NT2/D1 (cell line): ENCODE data around the gene GP1BB.
"Not testable (repeated sequence)": the region's sequence is repeated elsewhere in the genome, so short reads cannot be mapped to it uniquely, and the experiment has no call there.

ENCODE experiments used
- DNase-seq: peaks from one replicate; pipeline ENCODE4 v3.0.0-alpha.2; 2011; ENCODE audit warnings: low read depth, low spot score
- H3K27me3 ChIP-seq: 2 replicates; pipeline ENCODE4 v1.6.0; 2011; ENCODE audit warnings: mild to moderate bottlenecking; ENCODE audit not compliant: insufficient read length, insufficient read depth
- H3K36me3 ChIP-seq: 2 replicates; pipeline ENCODE4 v1.6.1; 2011; ENCODE audit warnings: mild to moderate bottlenecking, low read length, mixed read lengths; ENCODE audit not compliant: insufficient read depth, insufficient read length
- H3K4me1 ChIP-seq: 2 replicates; pipeline ENCODE4 v1.5.1; 2011; ENCODE audit not compliant: insufficient read depth, insufficient read length
- H3K4me3 ChIP-seq: 2 replicates; pipeline ENCODE4 v1.5.1; 2011; ENCODE audit warnings: low read depth; ENCODE audit not compliant: insufficient read length
- H3K9ac ChIP-seq: 2 replicates; pipeline ENCODE4 v1.6.0; 2011; ENCODE audit warnings: low read depth; ENCODE audit not compliant: insufficient read length
- H3K9me3 ChIP-seq: 2 replicates; pipeline ENCODE4 v1.5.1; 2011; ENCODE audit warnings: mild to moderate bottlenecking, low read length; ENCODE audit not compliant: insufficient read depth
- SUZ12 ChIP-seq: IDR thresholded peaks from 2 replicates; pipeline ENCODE4 v1.6.1; 2011; ENCODE audit not compliant: insufficient read length, insufficient read depth; ENCODE audit errors: extremely low read depth
- YY1 ChIP-seq: IDR thresholded peaks from 2 replicates; pipeline ENCODE4 v1.6.1; 2011; ENCODE audit not compliant: insufficient read length, insufficient read depth
- ZNF274 ChIP-seq: IDR thresholded peaks from 2 replicates; pipeline ENCODE4 v1.6.1; 2011; ENCODE audit warnings: mild to moderate bottlenecking, low read depth, low read length

The GP1BB gene

GRCh38 chr22:19720999-19721329, 2.4 kb upstream of the GP1BB start:
- no peak overlapping the region for H3K9ac ChIP-seq
- H3K9me3 ChIP-seq, result peaks cover 17% of the 10 kb centered on the region; the same call in 1 of the 2 replicates
- no peak overlapping the region for H3K4me3 ChIP-seq
- TF ChIP-seq ZNF274 (no peak), SUZ12 (no peak), YY1 (no peak)
- no peak for DNase-seq
- peaks cover 16% of the 10 kb centered on the region for H3K4me1 ChIP-seq
- peaks cover 17% of the 10 kb centered on the region for H3K36me3 ChIP-seq
- H3K27me3 ChIP-seq, result peaks cover 69% of the 10 kb centered on the region

GRCh38 chr22:19721330-19722177, 1.8 kb upstream of the GP1BB start:
- peaks cover 16% of the 10 kb centered on the region for H3K4me1 ChIP-seq
- no peak overlapping the region for H3K4me3 ChIP-seq
- no peak overlapping the region for H3K9ac ChIP-seq
- peaks cover 17% of the 10 kb centered on the region; the same call in 1 of the 2 replicates for H3K9me3 ChIP-seq
- no peak for DNase-seq
- peaks cover 63% of the 10 kb centered on the region for H3K27me3 ChIP-seq
- no peak for TF ChIP-seq YY1
- no peak for TF ChIP-seq ZNF274
- TF ChIP-seq SUZ12, result no peak
- H3K36me3 ChIP-seq, result peaks cover 17% of the 10 kb centered on the region

- H3K36me3 ChIP-seq, result peaks cover 17% of the 10 kb centered on the region
- H3K4me1 ChIP-seq, result peaks cover 11% of the 10 kb centered on the region
- peaks cover 17% of the 10 kb centered on the region; the same call in 1 of the 2 replicates for H3K9me3 ChIP-seq
- no peak for DNase-seq
- peaks cover 63% of the 10 kb centered on the region for H3K27me3 ChIP-seq
- H3K4me3 ChIP-seq, result no peak overlapping the region
- no peak for TF ChIP-seq SUZ12
- no peak for TF ChIP-seq YY1
- no peak for TF ChIP-seq ZNF274
- no peak overlapping the region for H3K9ac ChIP-seq
These were observed 959 bp upstream of the GP1BB start for GRCh38 chr22:19722178-19722981.

- peaks cover 17% of the 10 kb centered on the region for H3K36me3 ChIP-seq
- no peak overlapping the region for H3K4me3 ChIP-seq
- DNase-seq, result no peak
- TF ChIP-seq YY1 (no peak), SUZ12 (no peak), ZNF274 (no peak)
- peaks cover 60% of the 10 kb centered on the region for H3K27me3 ChIP-seq
- H3K9me3 ChIP-seq, result peaks cover 17% of the 10 kb centered on the region; the same call in 1 of the 2 replicates
- H3K4me1 ChIP-seq, result peaks cover 6% of the 10 kb centered on the region
- no peak overlapping the region for H3K9ac ChIP-seq
These were observed 432 bp upstream of the GP1BB start for GRCh38 chr22:19722982-19723231.

- peak; percentile 52 for DNase-seq
- peaks cover 17% of the 10 kb centered on the region for H3K36me3 ChIP-seq
- peaks cover 3% of the 10 kb centered on the region for H3K4me1 ChIP-seq
- no peak for TF ChIP-seq ZNF274
- TF ChIP-seq YY1, result no peak
- no peak for TF ChIP-seq SUZ12
- peaks cover 17% of the 10 kb centered on the region; the same call in 1 of the 2 replicates for H3K9me3 ChIP-seq
- H3K4me3 ChIP-seq, result no peak overlapping the region
- H3K27me3 ChIP-seq, result peaks cover 50% of the 10 kb centered on the region
- peak overlapping the region; percentile 68 for H3K9ac ChIP-seq
These were observed 866 bp downstream of the GP1BB start for GRCh38 chr22:19723983-19724827.

- Histone ChIP-seq H3K9me3 (peaks cover 17% of the 10 kb centered on the region; the same call in 1 of the 2 replicates), H3K27me3 (peaks cover 50% of the 10 kb centered on the region), H3K4me1 (peaks cover 3% of the 10 kb centered on the region), H3K36me3 (peaks cover 14% of the 10 kb centered on the region), H3K9ac (no peak overlapping the region), H3K4me3 (no peak overlapping the region)
- DNase-seq, result no peak
- TF ChIP-seq ZNF274 (no peak), SUZ12 (no peak), YY1 (no peak)
These were observed 1.8 kb downstream of the GP1BB start for GRCh38 chr22:19724927-19725661.

- not testable (repeated sequence) for DNase-seq, H3K9ac ChIP-seq, H3K4me3 ChIP-seq, H3K36me3 ChIP-seq, H3K4me1 ChIP-seq
- Histone ChIP-seq H3K27me3 (peaks cover 45% of the 10 kb centered on the region), H3K9me3 (peaks cover 17% of the 10 kb centered on the region; the same call in 1 of the 2 replicates)
These were observed 2.9 kb downstream of the GP1BB start for GRCh38 chr22:19726064-19726788.
